Measurements from ENCODE around the gene REEP1. TPM values are rescaled to one million over a fixed set of nuclear protein-coding genes. Genes with fewer than 3 reads are reported as not detected.

REEP1 gene
- total RNA-seq, 4 donors from 2014 or later, result 0.39 to 3.3 (median 1.7) TPM

DNA sequence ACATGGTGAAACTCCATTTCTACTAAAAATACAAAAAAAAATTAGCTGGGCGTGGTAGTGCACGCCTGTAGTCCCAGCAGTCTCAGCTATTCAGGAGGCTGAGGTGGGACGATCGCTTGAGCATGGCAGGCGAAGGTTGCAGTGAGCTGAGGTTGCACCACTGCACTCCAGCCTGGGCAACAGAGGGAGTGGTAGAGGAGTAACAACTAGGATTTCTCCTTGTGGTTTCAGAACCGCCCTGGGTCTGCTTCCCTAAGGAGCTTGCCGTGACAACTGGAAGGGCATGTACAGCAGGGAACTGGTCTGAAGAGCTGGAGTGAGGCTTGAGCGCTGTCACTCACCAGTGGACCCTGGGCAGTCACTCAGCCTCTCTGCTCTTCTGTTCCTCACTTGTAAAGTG, 29.1 kb downstream of the REEP1 start:
- TF ChIP-seq CTCF (IDR thresholded peaks at IDR 0.05), result no peak
- no peak for TF ChIP-seq EP300 (IDR thresholded peaks at IDR 0.05)
- TF ChIP-seq POLR2A (IDR thresholded peaks at IDR 0.05), result no peak
- no peaks in the 10 kb centered on the region for H3K9me3 ChIP-seq
- DNase-seq (ENCODE audit: low spot score in 2 of 2), result no peak
- H3K4me3 ChIP-seq, result no peak overlapping the region
- no peaks in the 10 kb centered on the region for H3K27me3 ChIP-seq
- WGBS, 2 donors, result 93% methylated on average over 8 of the region's 8 CpGs
- no peaks in the 10 kb centered on the region for H3K36me3 ChIP-seq
- no peaks in the 10 kb centered on the region for H3K4me1 ChIP-seq
- H3K27ac ChIP-seq, result no peak overlapping the region

DNA sequence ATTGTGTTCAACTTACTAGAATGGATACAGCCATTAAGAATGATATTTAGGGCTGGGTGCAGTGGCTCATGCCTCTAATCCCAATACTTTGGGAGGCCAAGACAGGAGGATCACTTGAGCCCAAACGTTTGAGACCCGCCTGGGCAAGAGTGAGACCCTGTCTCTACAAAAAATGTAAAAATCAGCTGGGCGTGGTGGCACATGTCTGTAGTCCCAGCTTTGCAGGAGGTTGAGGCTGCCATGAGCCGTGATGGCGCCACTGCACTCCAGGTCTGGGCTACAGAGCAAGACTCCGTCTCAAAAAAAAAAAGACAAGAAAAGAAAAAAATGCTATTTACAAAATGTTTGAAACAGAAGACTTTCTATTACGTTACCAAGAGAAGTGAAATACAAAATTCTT, 30.0 kb downstream of the REEP1 start:
- Histone ChIP-seq H3K27me3 (no peaks in the 10 kb centered on the region), H3K4me1 (peaks cover 0 to 4% (median under 1%) of the 10 kb centered on the region in 4 donors), H3K27ac (no peak overlapping the region), H3K36me3 (no peaks in the 10 kb centered on the region), H3K9me3 (no peaks in the 10 kb centered on the region), H3K4me3 (no peak overlapping the region)
- TF ChIP-seq CTCF (IDR thresholded peaks at IDR 0.05), result no peak
- TF ChIP-seq POLR2A (IDR thresholded peaks at IDR 0.05), result no peak
- no peak for TF ChIP-seq EP300 (IDR thresholded peaks at IDR 0.05)
- no peak for DNase-seq (ENCODE audit: low spot score in 2 of 2)
- 89 to 91% methylated on average over 7 of the region's 7 CpGs for WGBS, 2 donors

GRCh38 chr2:86305915-86306254, 31.5 kb downstream of the REEP1 start:
- TF ChIP-seq POLR2A (IDR thresholded peaks at IDR 0.05) (no peak), CTCF (IDR thresholded peaks at IDR 0.05) (no peak), EP300 (IDR thresholded peaks at IDR 0.05) (no peak)
- Histone ChIP-seq H3K27ac (no peak overlapping the region), H3K4me1 (peaks cover 0 to 13% (median 4%) of the 10 kb centered on the region in 4 donors), H3K36me3 (no peaks in the 10 kb centered on the region), H3K27me3 (no peaks in the 10 kb centered on the region), H3K4me3 (no peak overlapping the region), H3K9me3 (no peaks in the 10 kb centered on the region)
- WGBS, 2 donors, result 77 to 79% methylated on average over 5 of the region's 5 CpGs
- DNase-seq (ENCODE audit: low spot score in 2 of 2), result no peak

DNA sequence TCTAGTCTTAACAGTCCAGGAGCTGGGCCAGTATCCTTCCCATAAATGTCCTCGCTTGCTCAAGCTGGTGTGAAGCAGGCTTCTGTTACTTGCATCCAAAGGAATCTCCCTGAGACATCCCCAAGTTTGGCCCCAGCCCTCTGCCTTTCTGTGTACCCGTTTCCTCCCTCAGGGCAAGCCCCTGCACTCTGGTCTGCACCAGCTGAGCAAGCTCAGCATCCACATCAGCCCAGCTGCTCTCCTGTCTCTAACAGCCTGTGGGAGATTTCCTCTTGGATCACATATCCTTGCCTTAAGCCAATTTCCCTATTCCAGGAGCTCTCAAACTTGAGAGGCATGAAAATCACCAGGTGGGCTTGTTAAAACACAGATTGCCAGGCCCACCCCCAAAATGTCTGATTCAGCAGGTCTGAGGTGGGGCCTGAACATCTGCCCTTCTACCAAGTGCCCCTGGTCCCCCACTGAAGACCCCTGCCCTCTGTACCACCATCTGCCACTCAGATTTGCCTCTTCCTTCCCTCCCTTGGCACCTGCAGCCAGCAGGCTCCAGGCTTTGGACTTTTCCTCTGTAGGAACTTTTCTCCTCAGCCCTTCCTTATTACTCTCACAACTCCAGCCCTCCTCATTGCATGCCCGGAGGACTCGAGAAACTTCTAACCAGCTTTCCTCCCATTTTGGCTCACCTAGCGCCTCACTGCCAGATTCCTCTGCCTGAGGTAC, 32.1 kb downstream of the REEP1 start:
- no peak for DNase-seq (ENCODE audit: low spot score in 2 of 2)
- peaks cover 0 to 13% (median 4%) of the 10 kb centered on the region in 4 donors for H3K4me1 ChIP-seq
- no peak overlapping the region for H3K27ac ChIP-seq
- whole genome bisulfite sequencing, 2 donors, result 75% methylated on average over 5 of the region's 5 CpGs
- H3K9me3 ChIP-seq, result no peaks in the 10 kb centered on the region
- H3K4me3 ChIP-seq, result no peak overlapping the region
- no peaks in the 10 kb centered on the region for H3K27me3 ChIP-seq
- H3K36me3 ChIP-seq, result no peaks in the 10 kb centered on the region
- TF ChIP-seq EP300 (IDR thresholded peaks at IDR 0.05) (no peak), CTCF (IDR thresholded peaks at IDR 0.05) (no peak), POLR2A (IDR thresholded peaks at IDR 0.05) (no peak)

DNA sequence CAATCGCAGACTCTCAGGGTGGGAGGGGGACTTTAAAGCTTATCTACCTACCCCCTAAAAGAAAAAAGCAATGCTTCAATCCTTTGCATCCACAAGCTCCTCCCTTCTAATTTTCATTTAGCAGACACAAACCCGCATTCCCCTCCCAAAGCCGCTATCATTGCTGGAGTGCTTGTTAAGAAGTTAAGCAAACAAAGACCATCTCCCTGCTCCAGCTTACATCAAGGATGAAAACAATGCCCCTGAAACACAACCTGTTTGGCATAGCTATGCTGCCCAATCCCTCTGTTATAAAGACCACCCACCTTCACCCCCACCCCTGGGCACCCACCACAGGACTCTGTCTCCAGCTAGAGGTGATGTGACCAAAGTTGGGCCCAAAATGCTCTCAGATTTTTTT, 33.0 kb downstream of the REEP1 start:
- Histone ChIP-seq H3K9me3 (no peaks in the 10 kb centered on the region), H3K27ac (no peak overlapping the region), H3K36me3 (no peaks in the 10 kb centered on the region), H3K27me3 (no peaks in the 10 kb centered on the region), H3K4me1 (peaks cover 0 to 13% (median 4%) of the 10 kb centered on the region in 4 donors), H3K4me3 (no peak overlapping the region)
- 92 to 99% methylated on average over 3 of the region's 3 CpGs for WGBS, 2 donors
- no peak for TF ChIP-seq EP300 (IDR thresholded peaks at IDR 0.05)
- no peak for TF ChIP-seq POLR2A (IDR thresholded peaks at IDR 0.05)
- TF ChIP-seq CTCF (IDR thresholded peaks at IDR 0.05), result no peak
- no peak for DNase-seq (ENCODE audit: low spot score in 2 of 2)
